Left ventricle myocardium inferior (tissue), 1 donor: Measurements from ENCODE around the gene MAPK8IP3. TPM values are rescaled to one million over a fixed set of nuclear protein-coding genes. Genes with fewer than 3 reads are reported as not detected.

Experiments used
- DNase-seq: peaks from one replicate; pipeline ENCODE4 v3.0.0-alpha.2; 2020
- H3K27ac ChIP-seq: fragments of 200-600 bp; replicated peaks from 2 replicates; pipeline ENCODE4 v1.8.0; 2021
- H3K27me3 ChIP-seq: fragments of 200-600 bp; 2 replicates; pipeline ENCODE4 v1.8.0; 2021; ENCODE audit warnings: low read depth
- H3K36me3 ChIP-seq: fragments of 200-600 bp; 2 replicates; pipeline ENCODE4 v1.8.0; 2021
- H3K4me1 ChIP-seq: fragments of 200-600 bp; 2 replicates; pipeline ENCODE4 v1.8.0; 2021
- H3K4me3 ChIP-seq: fragments of 200-600 bp; 2 replicates; pipeline ENCODE4 v1.8.0; 2021; ENCODE audit warnings: mild to moderate bottlenecking, moderate library complexity
- H3K9me3 ChIP-seq: fragments of 200-600 bp; replicated peaks from 2 replicates; pipeline ENCODE4 v1.8.0; 2021
- intact Hi-C: fragments of 100-400 bp; cut with micrococcal nuclease; formaldehyde crosslinking; loops from one replicate; pipeline ENCODE4 v1.11.0; 2022
- total RNA-seq: library from RNA; stranded (reverse); fragmentation: NEBNext Ultra II Directional; extraction: Animal tissue kit (Norgen Biotek cat#: 25700); gene quantifications from one replicate; pipeline ENCODE4 v1.2.1, GENCODE V29; 2021
- TF ChIP-seq, protein P1 (sequence below): fragments of 200-600 bp; IDR thresholded peaks from 2 replicates; pipeline ENCODE4 v1.8.0; 2021; ENCODE audit warnings: antibody characterized with exemption, mild to moderate bottlenecking, borderline replicate concordance
- donor health status: DM: no; HTN: yes; CAD: no; lungs with severe emphysema.

The MAPK8IP3 gene
- total RNA-seq, 1 donor from 2014 or later = 56.0 TPM

DNA sequence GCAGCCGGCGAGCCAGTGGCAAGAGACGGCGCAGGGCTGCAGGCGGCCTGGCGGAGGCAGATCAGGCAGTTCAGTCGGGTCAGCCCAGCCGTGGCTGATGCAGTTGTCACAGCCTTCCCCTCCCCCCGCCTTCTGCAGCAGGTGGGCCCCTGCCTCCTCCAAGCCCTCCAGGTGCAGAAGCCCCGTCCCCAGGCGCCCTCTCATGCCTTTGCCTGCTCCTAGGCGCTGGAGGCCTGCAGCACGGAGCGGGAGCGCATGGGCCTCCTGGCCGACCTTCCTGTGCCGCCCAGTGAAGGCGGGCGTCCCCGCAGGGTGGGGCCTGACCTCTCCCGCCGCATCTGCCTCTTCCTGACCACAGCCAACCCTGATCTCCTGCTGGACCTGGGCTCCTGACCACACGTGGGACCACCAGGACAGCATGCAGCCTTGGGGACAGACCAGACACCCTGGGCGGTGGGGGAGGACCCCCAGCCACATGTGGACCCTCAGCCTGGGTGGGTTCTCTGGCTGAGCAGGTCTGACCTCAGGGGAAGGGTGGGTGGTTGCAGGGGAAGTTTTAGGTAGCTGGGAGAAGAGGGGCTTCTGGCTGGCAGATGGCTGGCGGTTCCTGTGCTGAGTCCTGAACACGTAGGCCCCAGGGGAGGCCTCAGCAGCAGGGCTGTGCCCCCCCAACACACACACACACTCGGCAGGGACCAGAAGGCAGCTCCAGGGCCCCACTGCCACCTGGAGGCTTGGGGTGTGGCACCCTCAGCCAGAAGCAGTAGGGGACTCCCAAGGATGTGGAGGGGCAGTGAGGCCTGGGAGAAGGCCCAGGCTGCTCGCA is 70.1 kb downstream of the MAPK8IP3 start:
- TF ChIP-seq, protein P1, sequence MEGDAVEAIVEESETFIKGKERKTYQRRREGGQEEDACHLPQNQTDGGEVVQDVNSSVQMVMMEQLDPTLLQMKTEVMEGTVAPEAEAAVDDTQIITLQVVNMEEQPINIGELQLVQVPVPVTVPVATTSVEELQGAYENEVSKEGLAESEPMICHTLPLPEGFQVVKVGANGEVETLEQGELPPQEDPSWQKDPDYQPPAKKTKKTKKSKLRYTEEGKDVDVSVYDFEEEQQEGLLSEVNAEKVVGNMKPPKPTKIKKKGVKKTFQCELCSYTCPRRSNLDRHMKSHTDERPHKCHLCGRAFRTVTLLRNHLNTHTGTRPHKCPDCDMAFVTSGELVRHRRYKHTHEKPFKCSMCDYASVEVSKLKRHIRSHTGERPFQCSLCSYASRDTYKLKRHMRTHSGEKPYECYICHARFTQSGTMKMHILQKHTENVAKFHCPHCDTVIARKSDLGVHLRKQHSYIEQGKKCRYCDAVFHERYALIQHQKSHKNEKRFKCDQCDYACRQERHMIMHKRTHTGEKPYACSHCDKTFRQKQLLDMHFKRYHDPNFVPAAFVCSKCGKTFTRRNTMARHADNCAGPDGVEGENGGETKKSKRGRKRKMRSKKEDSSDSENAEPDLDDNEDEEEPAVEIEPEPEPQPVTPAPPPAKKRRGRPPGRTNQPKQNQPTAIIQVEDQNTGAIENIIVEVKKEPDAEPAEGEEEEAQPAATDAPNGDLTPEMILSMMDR = no peak
- Histone ChIP-seq H3K27me3 (no peaks in the 10 kb centered on the region), H3K4me3 (no peak overlapping the region), H3K36me3 (peaks cover 57% of the 10 kb centered on the region), H3K9me3 (no peaks in the 10 kb centered on the region), H3K4me1 (peaks cover 65% of the 10 kb centered on the region), H3K27ac (no peak overlapping the region)
- no peak for DNase-seq
- intact Hi-C loops = no loop called here

- no peak for DNase-seq
- no peaks in the 10 kb centered on the region for H3K27me3 ChIP-seq
- TF ChIP-seq, protein P1 = no peak
- H3K4me1 ChIP-seq = peaks cover 65% of the 10 kb centered on the region
- H3K9me3 ChIP-seq = no peaks in the 10 kb centered on the region
- H3K4me3 ChIP-seq = no peak overlapping the region
- H3K36me3 ChIP-seq = peaks cover 58% of the 10 kb centered on the region
- intact Hi-C loops = no loop called here
- H3K27ac ChIP-seq = no peak overlapping the region
These were observed 70.6 kb downstream of the MAPK8IP3 start for GRCh38 chr16:1776672-1776955.

DNA sequence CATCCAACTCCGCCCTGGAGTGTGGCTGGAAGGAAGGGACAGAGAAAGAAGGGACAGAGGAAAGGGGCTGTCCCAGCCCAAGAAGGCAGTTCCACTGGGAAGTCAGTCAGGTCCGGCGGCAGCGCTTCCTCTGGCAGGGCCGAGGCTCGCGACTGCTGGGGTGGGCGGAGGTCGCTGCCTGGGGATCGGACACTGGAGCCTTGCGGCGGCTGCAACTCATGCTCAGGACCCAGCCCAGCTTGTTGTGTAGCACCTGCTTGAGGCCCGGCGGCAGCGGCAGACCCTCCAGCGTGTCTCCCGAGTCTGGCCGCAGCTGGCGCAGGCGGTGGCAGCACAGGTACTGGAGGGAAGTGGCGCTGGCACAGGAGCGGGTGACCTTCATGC is 71.0 kb downstream of the MAPK8IP3 start:
- no peak overlapping the region for H3K27ac ChIP-seq
- H3K9me3 ChIP-seq = no peaks in the 10 kb centered on the region
- no peaks in the 10 kb centered on the region for H3K27me3 ChIP-seq
- TF ChIP-seq, protein P1 = no peak
- H3K4me3 ChIP-seq = no peak overlapping the region
- peaks cover 58% of the 10 kb centered on the region for H3K36me3 ChIP-seq
- intact Hi-C loops = no loop called here
- no peak for DNase-seq
- peaks cover 65% of the 10 kb centered on the region for H3K4me1 ChIP-seq

- Histone ChIP-seq H3K27me3 (no peaks in the 10 kb centered on the region), H3K4me1 (peaks cover 62% of the 10 kb centered on the region), H3K9me3 (no peaks in the 10 kb centered on the region), H3K4me3 (no peak overlapping the region), H3K27ac (no peak overlapping the region), H3K36me3 (peaks cover 58% of the 10 kb centered on the region)
- intact Hi-C loops = no loop called here
- TF ChIP-seq, protein P1 = no peak
- no peak for DNase-seq
These were observed 71.6 kb downstream of the MAPK8IP3 start for GRCh38 chr16:1777375-1778199.

GRCh38 chr16:1778200-1779179 is 72.5 kb downstream of the MAPK8IP3 start:
- Histone ChIP-seq H3K4me1 (peaks cover 60% of the 10 kb centered on the region), H3K36me3 (peaks cover 58% of the 10 kb centered on the region), H3K4me3 (no peak overlapping the region), H3K27me3 (no peaks in the 10 kb centered on the region), H3K9me3 (no peaks in the 10 kb centered on the region), H3K27ac (no peak overlapping the region)
- TF ChIP-seq, protein P1 = no peak
- intact Hi-C loops = no loop called here
- DNase-seq = no peak
